Heart left ventricle (tissue), 13 donors: ENCODE data around the gene ATP1B3.

Experiments
- CTCF ChIP-seq, 12 donors: fragments of 200-600 bp; sonication (generic) in 4 of 12; IDR thresholded peaks; one replicate each; pipeline versions ENCODE4 v1.5.0 to v1.8.0; 2018 to 2022; ENCODE audit warnings: antibody characterized with exemption in 12 of 12, mild to moderate bottlenecking in 5 of 12
- POLR2A ChIP-seq, 2 donors: fragments of 450-650 bp; IDR thresholded peaks; one replicate each; pipeline ENCODE4 v1.6.1; 2017; ENCODE audit warnings: antibody characterized with exemption in 2 of 2, mild to moderate bottlenecking in 2 of 2, moderate library complexity in 2 of 2
- donor health status: ischemic (EF 13 %, LVEDD 7.1; RV severe dilation, severe dysfunction).
- donor health status: DM: no; HTN: yes; CAD: no.
- donor health status: DM: no; HTN: no; CAD: no.
- donor health status: ischemic (EF 25% LVEDD 6.9; RV normal size, moderate dysfunction).
- donor health status: ischemic (EF 25% LVEDD 5.7; RV mildly dilated, moderate dysfunction).
- donor health status: ischemic (EF 35%, LVEDD 5.7; RV mildly dilated, moderate dysfunction).
- donor health status: nonischemic (EF 11% LVEDD 7.7; RV severe dilation, severe dysfunction).
- donor health status: DM: yes; HTN: yes; CAD: no.
- donor health status: PGD.
- donor health status: ischemic (EF 29% LVEDD 5.4; RV normal size, mild dysfunction).
- donor health status: nonischemic (EF 23%, LVEDD 6.1; RV moderate dilation, normal function).

- TF ChIP-seq CTCF (IDR thresholded peaks at IDR 0.05) (no peak), POLR2A (IDR thresholded peaks at IDR 0.05) (no peak)
Observed at GRCh38 chr3:141851411-141851810, 25.0 kb upstream of the ATP1B3 start.
